ENCODE results near the gene RRP36.

The RRP36 gene

GRCh38 chr6:43047998-43048397, 26.6 kb downstream of the RRP36 start:
- TF ChIP-seq FOXP2 (optimal IDR thresholded peaks at IDR 0.05; ENCODE audit: borderline replicate concordance, extremely low read depth, extremely low read length, insufficient read depth) (no peak), TAF1 (IDR thresholded peaks at IDR 0.05; ENCODE audit: borderline replicate concordance, insufficient read depth, low read length) (no peak), SIN3A (IDR thresholded peaks at IDR 0.05; ENCODE audit: borderline replicate concordance, insufficient read depth, low read length) (no peak), POLR2AphosphoS5 (IDR thresholded peaks at IDR 0.05; ENCODE audit: low read depth, low read length) (no peak), REST (IDR thresholded peaks at IDR 0.05; ENCODE audit: insufficient read depth in 1 of 2, low read depth in 2 of 2, low read length in 2 of 2) (no peak)

- TF ChIP-seq FOXP2 (optimal IDR thresholded peaks at IDR 0.05; ENCODE audit: borderline replicate concordance, extremely low read depth, extremely low read length, insufficient read depth) (no peak), POLR2AphosphoS5 (IDR thresholded peaks at IDR 0.05; ENCODE audit: low read depth, low read length) (no peak), TAF1 (IDR thresholded peaks at IDR 0.05; ENCODE audit: borderline replicate concordance, insufficient read depth, low read length) (no peak), REST (IDR thresholded peaks at IDR 0.05; ENCODE audit: insufficient read depth in 1 of 2, low read depth in 2 of 2, low read length in 2 of 2) (no peak), SIN3A (IDR thresholded peaks at IDR 0.05; ENCODE audit: borderline replicate concordance, insufficient read depth, low read length) (no peak)
Observed at GRCh38 chr6:43050981-43051380, 29.6 kb downstream of the RRP36 start.

- no peak for TF ChIP-seq TAF1 (IDR thresholded peaks at IDR 0.05; ENCODE audit: borderline replicate concordance, insufficient read depth, low read length)
- no peak for TF ChIP-seq REST (IDR thresholded peaks at IDR 0.05; ENCODE audit: insufficient read depth in 1 of 2, low read depth in 2 of 2, low read length in 2 of 2)
- no peak for TF ChIP-seq SIN3A (IDR thresholded peaks at IDR 0.05; ENCODE audit: borderline replicate concordance, insufficient read depth, low read length)
- no peak for TF ChIP-seq POLR2AphosphoS5 (IDR thresholded peaks at IDR 0.05; ENCODE audit: low read depth, low read length)
- TF ChIP-seq FOXP2 (optimal IDR thresholded peaks at IDR 0.05; ENCODE audit: borderline replicate concordance, extremely low read depth, extremely low read length, insufficient read depth) = no peak
Observed at GRCh38 chr6:43052225-43052841, 30.9 kb downstream of the RRP36 start.

GRCh38 chr6:43052842-43053544, 31.6 kb downstream of the RRP36 start:
- TF ChIP-seq TAF1 (IDR thresholded peaks at IDR 0.05; ENCODE audit: borderline replicate concordance, insufficient read depth, low read length) (no peak), REST (IDR thresholded peaks at IDR 0.05; ENCODE audit: insufficient read depth in 1 of 2, low read depth in 2 of 2, low read length in 2 of 2) (no peak)

Measured in PFSK-1 (cell line).